Urinary bladder (tissue), 4 donors: Measurements from ENCODE around the gene NKAIN2. TPM values are rescaled to one million over a fixed set of nuclear protein-coding genes. Genes with fewer than 3 reads are reported as not detected.
A peak's percentile ranks its signal among the peaks of the same experiment; 100 is the strongest.
"Not testable (repeated sequence)": the region's sequence is repeated elsewhere in the genome, so short reads cannot be mapped to it uniquely, and the experiment has no call there.

Source experiments
- DNase-seq: peaks from one replicate; pipeline ENCODE4 v3.0.0-alpha.2; 2015; ENCODE audit errors: extremely low spot score
- H3K27ac ChIP-seq: one replicate; pipeline ENCODE4 v1.5.1; 2013; ENCODE audit warnings: low read depth, mild to moderate bottlenecking, moderate library complexity
- H3K36me3 ChIP-seq: one replicate; pipeline ENCODE4 v1.6.1; 2013; ENCODE audit warnings: mild to moderate bottlenecking, moderate library complexity; ENCODE audit not compliant: insufficient read depth
- H3K4me1 ChIP-seq: one replicate; pipeline ENCODE4 v1.6.1; 2013; ENCODE audit warnings: mild to moderate bottlenecking, moderate library complexity; ENCODE audit not compliant: insufficient read depth
- H3K4me3 ChIP-seq: one replicate; pipeline ENCODE4 v1.5.1; 2013; ENCODE audit warnings: low read depth, low read length
- WGBS: extraction: QIAGEN DNeasy Blood & Tissue Kit; methylation state at CpG from one replicate; pipeline ENCODE4 v1.1.7; 2013; 5-methylcytosine and 5-hydroxymethylcytosine counted together
- polyA plus RNA-seq: library from polyadenylated mRNA; stranded (reverse); fragments of 200-250 nt; gene quantifications from one replicate; pipeline ENCODE4 v1.2.3, GENCODE V29; 2013
- total RNA-seq: library from RNA; depleted of rRNA; stranded (reverse); fragments of >200 nt; gene quantifications from one replicate; pipeline ENCODE4 v1.2.3, GENCODE V29; 2014
- donor health status: healthy with polysubstance abuse.
- donor health status: healthy.

NKAIN2 gene
- total and polyA plus RNA-seq, 2 donors = 0.24 to 1.7 TPM

GRCh38 chr6:124234801-124235200 lies 431.1 kb downstream of the NKAIN2 start:
- no peak for DNase-seq
- no peak overlapping the region for H3K27ac ChIP-seq
- 96% methylated on average over 2 of the region's 2 CpGs for WGBS
- H3K4me1 ChIP-seq = no peaks in the 10 kb centered on the region
- H3K4me3 ChIP-seq = no peak overlapping the region
- no peaks in the 10 kb centered on the region for H3K36me3 ChIP-seq

GRCh38 chr6:124237911-124238310 lies 434.2 kb downstream of the NKAIN2 start:
- H3K36me3 ChIP-seq = no peaks in the 10 kb centered on the region
- no peaks in the 10 kb centered on the region for H3K4me1 ChIP-seq
- H3K4me3 ChIP-seq = no peak overlapping the region
- 89% methylated on average over 3 of the region's 3 CpGs for WGBS
- no peak overlapping the region for H3K27ac ChIP-seq
- DNase-seq = no peak

GRCh38 chr6:124238408-124238807 lies 434.7 kb downstream of the NKAIN2 start:
- H3K4me1 ChIP-seq, DNase-seq, H3K4me3 ChIP-seq, H3K36me3 ChIP-seq, H3K27ac ChIP-seq: not testable (repeated sequence)
- WGBS = 93% methylated on average over 2 of the region's 2 CpGs

- no peak for DNase-seq
- 81% methylated on average over 8 of the region's 8 CpGs for WGBS
- Histone ChIP-seq H3K4me1 (no peaks in the 10 kb centered on the region), H3K27ac (no peak overlapping the region), H3K36me3 (no peaks in the 10 kb centered on the region), H3K4me3 (no peak overlapping the region)
Observed at GRCh38 chr6:124254941-124255685, 451.4 kb downstream of the NKAIN2 start.

- Histone ChIP-seq H3K36me3 (no peaks in the 10 kb centered on the region), H3K27ac (no peak overlapping the region), H3K4me3 (no peak overlapping the region), H3K4me1 (no peaks in the 10 kb centered on the region)
- DNase-seq = no peak
- WGBS = 80% methylated on average over 1 of the region's 1 CpG
Observed at GRCh38 chr6:124260337-124260736, 456.7 kb downstream of the NKAIN2 start.

GRCh38 chr6:124269733-124270132 lies 466.1 kb downstream of the NKAIN2 start:
- no peak for DNase-seq
- H3K4me1 ChIP-seq = no peaks in the 10 kb centered on the region
- H3K4me3 ChIP-seq = no peak overlapping the region
- H3K36me3 ChIP-seq = no peaks in the 10 kb centered on the region
- 98% methylated on average over 3 of the region's 3 CpGs for WGBS
- no peak overlapping the region for H3K27ac ChIP-seq

- no peaks in the 10 kb centered on the region for H3K36me3 ChIP-seq
- WGBS = 93% methylated on average over 1 of the region's 1 CpG
- no peak for DNase-seq
- no peak overlapping the region for H3K27ac ChIP-seq
- H3K4me3 ChIP-seq = no peak overlapping the region
- no peaks in the 10 kb centered on the region for H3K4me1 ChIP-seq
Observed at GRCh38 chr6:124273701-124274100, 470.0 kb downstream of the NKAIN2 start.

- 86% methylated on average over 2 of the region's 2 CpGs for WGBS
Observed at GRCh38 chr6:124282541-124282940, 478.9 kb downstream of the NKAIN2 start.

GRCh38 chr6:124283486-124283885 lies 479.8 kb downstream of the NKAIN2 start:
- Histone ChIP-seq H3K36me3 (no peaks in the 10 kb centered on the region), H3K4me1 (no peaks in the 10 kb centered on the region), H3K27ac (no peak overlapping the region), H3K4me3 (no peak overlapping the region)
- 72% methylated on average over 1 of the region's 1 CpG for WGBS
- peak; percentile 11 for DNase-seq

More at GRCh38 chr6:124282541-124282940, 478.9 kb downstream of the NKAIN2 start:
- no peak overlapping the region for H3K27ac ChIP-seq
- no peak overlapping the region for H3K4me3 ChIP-seq
- no peaks in the 10 kb centered on the region for H3K4me1 ChIP-seq
- no peaks in the 10 kb centered on the region for H3K36me3 ChIP-seq
- no peak for DNase-seq

- Histone ChIP-seq H3K4me1 (no peaks in the 10 kb centered on the region), H3K27ac (no peak overlapping the region), H3K36me3 (no peaks in the 10 kb centered on the region), H3K4me3 (no peak overlapping the region)
- WGBS = 73% methylated on average over 1 of the region's 1 CpG
- DNase-seq = no peak
Observed at GRCh38 chr6:124285146-124285545, 481.5 kb downstream of the NKAIN2 start.

GRCh38 chr6:124294574-124295200 lies 491.0 kb downstream of the NKAIN2 start:
- Histone ChIP-seq H3K36me3 (no peaks in the 10 kb centered on the region), H3K4me3 (no peak overlapping the region), H3K4me1 (no peaks in the 10 kb centered on the region), H3K27ac (no peak overlapping the region)
- WGBS = 55% methylated on average over 2 of the region's 2 CpGs
- DNase-seq = no peak

- H3K4me1 ChIP-seq = no peaks in the 10 kb centered on the region
- DNase-seq = no peak
- H3K4me3 ChIP-seq = no peak overlapping the region
- H3K36me3 ChIP-seq = no peaks in the 10 kb centered on the region
- H3K27ac ChIP-seq = no peak overlapping the region
- 93% methylated on average over 6 of the region's 6 CpGs for WGBS
Observed at GRCh38 chr6:124297507-124297906, 493.8 kb downstream of the NKAIN2 start.

GRCh38 chr6:124298730-124299129 lies 495.1 kb downstream of the NKAIN2 start:
- Histone ChIP-seq H3K4me3 (no peak overlapping the region), H3K27ac (no peak overlapping the region), H3K36me3 (no peaks in the 10 kb centered on the region), H3K4me1 (no peaks in the 10 kb centered on the region)
- DNase-seq = no peak
- WGBS = 58% methylated on average over 1 of the region's 1 CpG

GRCh38 chr6:124300907-124301306 lies 497.2 kb downstream of the NKAIN2 start:
- not testable (repeated sequence) for DNase-seq
- whole genome bisulfite sequencing = 95% methylated on average over 2 of the region's 2 CpGs

More at GRCh38 chr6:124300907-124301306, 497.2 kb downstream of the NKAIN2 start:
- not testable (repeated sequence) for H3K36me3 ChIP-seq, H3K27ac ChIP-seq, H3K4me3 ChIP-seq, H3K4me1 ChIP-seq
